Panc1 (cell line): ENCODE results near the gene CD84. TPM values are rescaled to one million over a fixed set of nuclear protein-coding genes. Genes with fewer than 3 reads are reported as not detected.

ENCODE experiments used
- ATAC-seq: fragments of 200-7000 bp; cut with Tn5 transposase; 2 replicates; pipeline ENCODE4 v1.9.1; 2020; ENCODE audit warnings: mild to moderate bottlenecking, moderate library complexity
- BruUV-seq: library from RNA; stranded (reverse); fragments of 400-500 nt; replicated peaks from 2 replicates; lab custom pipeline; 2021; lab: Mats Ljungman, UMichigan
- CTCF ChIA-PET: fragments of 300-600 bp; sonication (Branson Sonifier 250); formaldehyde crosslinking; loops from one replicate; lab custom pipeline; 2022; ENCODE audit warnings: antibody characterized with exemption; lab: Charles Lee
- POLR2A ChIA-PET: fragments of 300-600 bp; sonication (Branson Sonifier 250); formaldehyde crosslinking; loops from one replicate; lab custom pipeline; 2022; ENCODE audit warnings: antibody characterized with exemption; lab: Charles Lee
- DNase-seq: peaks from one replicate; pipeline ENCODE4 v3.0.0-alpha.2; 2010; ENCODE audit warnings: low read depth, low spot score
- H3K27ac ChIP-seq: 2 replicates; pipeline ENCODE4 v1.5.1; 2011; ENCODE audit warnings: mild to moderate bottlenecking, low read length, inconsistent platforms
- H3K27me3 ChIP-seq: fragments of 200-500 bp; sonication (Bioruptor generic); 2 replicates; pipeline ENCODE4 v1.6.0; 2014; ENCODE audit warnings: low read length, inconsistent platforms; ENCODE audit not compliant: control insufficient read depth, insufficient read depth
- H3K36me3 ChIP-seq: fragments of 200-500 bp; sonication (Bioruptor generic); 2 replicates; pipeline ENCODE4 v1.5.1; 2014; ENCODE audit warnings: inconsistent platforms, mild to moderate bottlenecking, low read length, moderate library complexity; ENCODE audit not compliant: control insufficient read depth, insufficient read depth
- H3K4me1 ChIP-seq: 2 replicates; pipeline ENCODE4 v1.5.1; 2011; ENCODE audit warnings: inconsistent platforms, mild to moderate bottlenecking, low read length, moderate library complexity; ENCODE audit not compliant: control insufficient read depth, insufficient read depth
- H3K4me3 ChIP-seq, 2 experiments: 2 replicates each; pipeline ENCODE4 v1.5.1; 2011 to 2012; ENCODE audit warnings: low read depth in 2 of 2, low read length in 2 of 2, mild to moderate bottlenecking in 2 of 2, inconsistent platforms in 1 of 2, moderate library complexity in 1 of 2
- H3K9me3 ChIP-seq: fragments of 200-500 bp; sonication (Bioruptor generic); 2 replicates; pipeline ENCODE4 v1.5.1; 2014; ENCODE audit warnings: low read depth, mild to moderate bottlenecking, inconsistent platforms, low read length, moderate library complexity; ENCODE audit not compliant: control insufficient read depth, insufficient read depth
- POLR2AphosphoS5 ChIP-seq: IDR thresholded peaks from 2 replicates; pipeline ENCODE4 v1.6.1; 2012; ENCODE audit warnings: mild to moderate bottlenecking, low read depth, low read length, moderate library complexity
- SIN3A ChIP-seq: IDR thresholded peaks from 2 replicates; pipeline ENCODE4 v1.6.1; 2012; ENCODE audit warnings: low read depth, mild to moderate bottlenecking, low read length, moderate library complexity, borderline replicate concordance; ENCODE audit not compliant: insufficient read depth
- TCF7L2 ChIP-seq: IDR thresholded peaks from 2 replicates; pipeline ENCODE4 v1.6.1; 2011; ENCODE audit warnings: mild to moderate bottlenecking, low read depth, low read length, inconsistent platforms
- in situ Hi-C: cut with HindIII; loops from 2 replicates; pipeline ENCODE4 v1.10.0; 2016; ENCODE audit warnings: low sequenced_read_pairs, low pct_unique_long_range_greater_than_20kb
- intact Hi-C: fragments of 100-400 bp; cut with micrococcal nuclease; formaldehyde crosslinking; loops from one replicate; pipeline ENCODE4 v1.10.0; 2022; ENCODE audit not compliant: unreplicated experiment
- total RNA-seq: library from RNA; stranded (reverse); gene quantifications from one replicate; pipeline ENCODE4 v1.2.1, GENCODE V29; 2021; ENCODE audit not compliant: unreplicated experiment
- TF ChIP-seq, protein P1 (sequence below), 2 experiments: IDR thresholded peaks; 2 replicates each; pipeline ENCODE4 v1.6.1; 2011 to 2012; ENCODE audit warnings: low read depth in 2 of 2, control low read depth in 1 of 2, low read length in 1 of 2, mild to moderate bottlenecking in 1 of 2, moderate library complexity in 1 of 2; ENCODE audit not compliant: insufficient read depth in 1 of 2
- TF ChIP-seq, protein P2 (sequence below): fragments of 450-650 bp; IDR thresholded peaks from 2 replicates; pipeline ENCODE4 v1.5.1; 2017; ENCODE audit warnings: mild to moderate bottlenecking

Gene CD84
- total RNA-seq, 1 experiment from 2014 or later, result 0.26 TPM

DNA sequence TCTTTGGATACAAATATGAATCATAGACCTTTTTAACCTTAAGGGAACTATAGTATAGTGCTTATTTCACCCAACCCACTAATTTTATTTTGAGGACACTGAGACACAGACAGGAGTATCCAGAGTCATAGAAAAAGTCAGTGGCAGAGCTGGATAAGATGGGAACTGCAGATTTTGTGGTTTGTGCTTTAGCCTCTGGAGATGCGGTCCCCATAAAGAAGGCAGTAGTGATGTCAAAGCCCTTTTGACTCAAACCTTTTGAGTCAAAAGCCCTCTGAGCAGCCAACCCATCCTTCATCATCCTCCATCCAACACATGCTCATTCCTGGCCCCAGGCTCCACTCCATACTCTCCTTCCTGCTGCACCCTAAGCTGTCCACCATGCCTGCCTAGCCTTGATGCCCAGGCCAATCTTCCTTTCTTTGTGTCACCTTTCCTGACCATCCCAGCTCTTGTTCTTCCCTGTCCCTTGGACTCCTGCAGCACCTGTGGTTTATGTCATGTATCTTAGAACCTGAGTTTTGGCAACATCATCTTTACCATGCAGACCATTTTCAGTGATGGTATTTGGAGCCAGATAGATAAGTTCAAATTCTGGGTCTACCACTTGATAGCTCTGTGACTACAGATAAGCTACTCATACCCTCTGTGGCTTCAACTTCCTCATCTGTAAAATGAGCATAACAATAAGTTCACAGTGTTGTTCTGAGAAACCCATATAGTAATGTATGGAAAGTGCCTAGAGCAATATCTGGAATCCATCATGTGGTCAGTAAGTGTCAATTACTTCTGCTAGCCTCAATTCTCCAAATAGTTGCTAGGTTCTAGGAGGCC, 47.4 kb upstream of the CD84 start:
- no peaks in the 10 kb centered on the region for H3K27me3 ChIP-seq
- no peaks in the 10 kb centered on the region for H3K9me3 ChIP-seq
- in situ Hi-C loops, result no loop called here
- no peak overlapping the region for H3K4me3 ChIP-seq
- no TSS peak for BruUV-seq
- ChIA-PET CTCF (no interaction called here), POLR2A (no interaction called here)
- TF ChIP-seq POLR2AphosphoS5 (no peak), SIN3A (no peak)
- TF ChIP-seq, protein P1, sequence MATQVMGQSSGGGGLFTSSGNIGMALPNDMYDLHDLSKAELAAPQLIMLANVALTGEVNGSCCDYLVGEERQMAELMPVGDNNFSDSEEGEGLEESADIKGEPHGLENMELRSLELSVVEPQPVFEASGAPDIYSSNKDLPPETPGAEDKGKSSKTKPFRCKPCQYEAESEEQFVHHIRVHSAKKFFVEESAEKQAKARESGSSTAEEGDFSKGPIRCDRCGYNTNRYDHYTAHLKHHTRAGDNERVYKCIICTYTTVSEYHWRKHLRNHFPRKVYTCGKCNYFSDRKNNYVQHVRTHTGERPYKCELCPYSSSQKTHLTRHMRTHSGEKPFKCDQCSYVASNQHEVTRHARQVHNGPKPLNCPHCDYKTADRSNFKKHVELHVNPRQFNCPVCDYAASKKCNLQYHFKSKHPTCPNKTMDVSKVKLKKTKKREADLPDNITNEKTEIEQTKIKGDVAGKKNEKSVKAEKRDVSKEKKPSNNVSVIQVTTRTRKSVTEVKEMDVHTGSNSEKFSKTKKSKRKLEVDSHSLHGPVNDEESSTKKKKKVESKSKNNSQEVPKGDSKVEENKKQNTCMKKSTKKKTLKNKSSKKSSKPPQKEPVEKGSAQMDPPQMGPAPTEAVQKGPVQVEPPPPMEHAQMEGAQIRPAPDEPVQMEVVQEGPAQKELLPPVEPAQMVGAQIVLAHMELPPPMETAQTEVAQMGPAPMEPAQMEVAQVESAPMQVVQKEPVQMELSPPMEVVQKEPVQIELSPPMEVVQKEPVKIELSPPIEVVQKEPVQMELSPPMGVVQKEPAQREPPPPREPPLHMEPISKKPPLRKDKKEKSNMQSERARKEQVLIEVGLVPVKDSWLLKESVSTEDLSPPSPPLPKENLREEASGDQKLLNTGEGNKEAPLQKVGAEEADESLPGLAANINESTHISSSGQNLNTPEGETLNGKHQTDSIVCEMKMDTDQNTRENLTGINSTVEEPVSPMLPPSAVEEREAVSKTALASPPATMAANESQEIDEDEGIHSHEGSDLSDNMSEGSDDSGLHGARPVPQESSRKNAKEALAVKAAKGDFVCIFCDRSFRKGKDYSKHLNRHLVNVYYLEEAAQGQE (IDR thresholded peaks at IDR 0.05; ENCODE audit: insufficient read depth in 1 of 2, low read depth in 2 of 2, low read length in 1 of 2), result no peak
- TF ChIP-seq, protein P2, sequence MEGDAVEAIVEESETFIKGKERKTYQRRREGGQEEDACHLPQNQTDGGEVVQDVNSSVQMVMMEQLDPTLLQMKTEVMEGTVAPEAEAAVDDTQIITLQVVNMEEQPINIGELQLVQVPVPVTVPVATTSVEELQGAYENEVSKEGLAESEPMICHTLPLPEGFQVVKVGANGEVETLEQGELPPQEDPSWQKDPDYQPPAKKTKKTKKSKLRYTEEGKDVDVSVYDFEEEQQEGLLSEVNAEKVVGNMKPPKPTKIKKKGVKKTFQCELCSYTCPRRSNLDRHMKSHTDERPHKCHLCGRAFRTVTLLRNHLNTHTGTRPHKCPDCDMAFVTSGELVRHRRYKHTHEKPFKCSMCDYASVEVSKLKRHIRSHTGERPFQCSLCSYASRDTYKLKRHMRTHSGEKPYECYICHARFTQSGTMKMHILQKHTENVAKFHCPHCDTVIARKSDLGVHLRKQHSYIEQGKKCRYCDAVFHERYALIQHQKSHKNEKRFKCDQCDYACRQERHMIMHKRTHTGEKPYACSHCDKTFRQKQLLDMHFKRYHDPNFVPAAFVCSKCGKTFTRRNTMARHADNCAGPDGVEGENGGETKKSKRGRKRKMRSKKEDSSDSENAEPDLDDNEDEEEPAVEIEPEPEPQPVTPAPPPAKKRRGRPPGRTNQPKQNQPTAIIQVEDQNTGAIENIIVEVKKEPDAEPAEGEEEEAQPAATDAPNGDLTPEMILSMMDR, result no peak
- no peak for DNase-seq
- no peaks in the 10 kb centered on the region for H3K4me1 ChIP-seq
- no peak for ATAC-seq
- intact Hi-C loops, result no loop called here
- H3K36me3 ChIP-seq, result no peaks in the 10 kb centered on the region
- H3K27ac ChIP-seq, result no peak overlapping the region

DNA sequence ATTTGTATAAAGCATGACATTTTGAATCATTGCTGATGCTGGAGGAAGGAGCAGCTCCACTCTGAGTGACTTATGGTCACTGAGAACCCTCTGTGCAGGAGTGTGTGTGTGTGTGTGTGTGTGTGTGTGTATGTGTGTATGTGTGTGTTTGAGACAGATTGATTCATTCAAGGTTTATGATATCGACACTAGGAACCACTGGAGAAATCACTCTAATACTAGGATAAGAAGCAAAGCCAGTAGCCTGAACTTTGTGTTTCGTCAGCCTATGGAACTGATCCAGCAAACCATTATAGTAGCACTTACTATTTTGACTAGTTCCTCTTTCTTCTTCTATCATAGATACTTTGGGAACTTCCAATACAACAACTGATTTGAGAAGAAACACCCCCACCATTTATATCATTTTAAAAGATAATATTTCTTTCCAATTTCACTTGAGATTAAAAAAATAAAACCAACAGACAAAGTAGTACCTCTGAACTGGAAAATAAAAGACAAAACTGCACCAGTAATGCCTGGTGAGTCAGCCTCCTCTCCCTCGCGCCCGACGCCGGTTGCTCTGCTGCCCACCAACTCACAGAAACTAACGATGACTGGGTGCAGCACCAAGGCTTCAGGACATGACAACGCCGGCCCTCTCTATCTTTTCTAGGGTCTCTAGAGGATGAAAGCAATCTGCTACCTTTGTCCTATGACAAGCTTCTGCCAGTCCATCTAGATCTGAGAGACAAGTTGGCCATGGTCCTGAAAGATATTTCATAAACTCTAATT, 46.6 kb upstream of the CD84 start:
- no TSS peak for BruUV-seq
- CTCF ChIA-PET, result no interaction called here
- in situ Hi-C loops (no loop called here), intact Hi-C loops (no loop called here)
- H3K4me1 ChIP-seq, result no peaks in the 10 kb centered on the region
- no peaks in the 10 kb centered on the region for H3K27me3 ChIP-seq
- TF ChIP-seq SIN3A (no peak), POLR2AphosphoS5 (no peak), TCF7L2 (no peak)
- TF ChIP-seq, protein P1 (IDR thresholded peaks at IDR 0.05; ENCODE audit: insufficient read depth in 1 of 2, low read depth in 2 of 2, low read length in 1 of 2), result no peak
- TF ChIP-seq, protein P2, result no peak
- DNase-seq (no peak), ATAC-seq (no peak)
- no peaks in the 10 kb centered on the region for H3K9me3 ChIP-seq
- no peaks in the 10 kb centered on the region for H3K36me3 ChIP-seq
- POLR2A ChIA-PET, result interaction anchor here (0.6 kb wide), 1 partner anchor 117 kb away, joined by 4 read pairs; no protein-coding TSS in a partner anchor
- H3K27ac ChIP-seq, result no peak overlapping the region
- H3K4me3 ChIP-seq, result no peak overlapping the region
